HG03460 (cell line): Measurements from ENCODE around the gene RERE.

Source experiments
- ATAC-seq: cut with Tn5 transposase; IDR thresholded peaks from one replicate; pipeline ENCODE4 v1.9.1; 2021; ENCODE audit not compliant: unreplicated experiment

RERE gene

DNA sequence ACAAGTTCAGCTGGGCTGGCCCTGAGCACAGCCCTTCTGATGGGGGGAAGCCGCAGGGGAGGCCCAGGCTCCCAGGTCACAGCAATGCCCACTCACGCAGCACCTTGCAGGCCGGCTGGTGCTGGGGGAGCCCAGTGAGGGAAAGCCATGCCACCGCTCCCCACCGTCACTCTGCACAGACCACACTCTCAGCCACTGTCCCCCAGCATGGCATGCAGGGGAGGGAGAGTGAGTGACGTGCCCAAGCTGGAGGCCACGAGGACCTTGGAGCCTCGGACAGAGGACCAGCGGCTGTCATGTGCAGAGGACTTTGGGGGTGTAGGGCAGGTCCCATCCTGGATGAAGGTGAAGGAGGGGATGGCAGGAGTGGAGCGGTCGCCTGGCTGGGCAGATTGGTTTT lies 474.4 kb downstream of the RERE start:
- ATAC-seq: no peak

GRCh38 chr1:8342325-8342724 lies 475.1 kb downstream of the RERE start:
- ATAC-seq: no peak

- ATAC-seq: no peak
These were observed 477.0 kb downstream of the RERE start for GRCh38 chr1:8340448-8340847.

DNA sequence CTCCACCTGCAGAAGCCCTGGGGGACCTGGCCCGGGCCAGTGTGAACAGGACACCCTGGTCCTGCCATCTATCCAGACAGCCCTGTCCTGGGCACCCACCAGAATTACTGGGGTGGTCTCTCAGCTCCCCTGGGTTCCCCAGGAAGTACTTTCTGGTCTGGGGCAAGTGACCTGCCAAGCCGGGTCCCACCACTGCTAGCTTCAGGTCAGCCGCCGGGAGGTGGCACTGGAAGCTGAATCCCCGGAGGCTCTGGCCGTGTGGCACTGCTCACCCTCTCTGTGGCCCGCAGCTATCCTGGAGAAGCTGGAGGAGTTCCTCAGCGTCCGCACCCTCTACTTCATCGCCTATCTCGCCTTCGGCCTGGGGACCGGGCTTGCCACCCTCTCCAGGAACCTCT lies 478.2 kb downstream of the RERE start:
- ATAC-seq: no peak

DNA sequence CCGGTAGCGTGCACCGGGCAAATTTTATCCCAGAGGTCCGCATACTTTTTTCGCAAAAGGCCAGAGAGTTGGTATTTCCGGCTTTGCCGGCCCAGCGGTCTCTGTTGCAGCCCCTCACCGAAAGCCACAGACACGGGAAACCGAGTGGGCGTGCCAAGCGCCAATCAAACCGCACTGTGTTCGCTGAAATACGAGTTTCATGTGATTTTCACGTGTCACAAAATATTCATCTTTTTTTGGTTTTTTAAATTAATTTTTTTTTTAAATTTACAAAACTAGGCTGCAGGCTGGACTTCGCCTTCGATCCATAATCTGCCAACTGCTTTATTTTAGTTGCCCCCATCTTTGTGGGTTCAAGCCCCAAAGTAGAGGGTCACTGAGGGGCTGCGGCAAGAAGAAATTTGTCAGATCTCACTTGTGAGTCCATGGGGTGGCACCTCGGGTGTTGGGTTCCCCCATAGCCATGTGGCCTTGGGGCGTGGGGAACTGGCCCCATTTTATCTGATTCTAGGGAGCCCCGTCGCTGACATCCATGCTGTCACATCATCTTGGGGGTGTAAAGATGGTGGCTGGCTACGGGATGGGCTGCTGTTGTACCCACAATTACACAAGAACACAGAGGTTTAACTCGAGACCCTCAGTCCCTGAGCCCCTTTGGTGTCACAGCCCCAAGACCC lies 478.8 kb downstream of the RERE start:
- no peak for ATAC-seq

GRCh38 chr1:8337776-8338525 lies 479.5 kb downstream of the RERE start:
- ATAC-seq: no peak

DNA sequence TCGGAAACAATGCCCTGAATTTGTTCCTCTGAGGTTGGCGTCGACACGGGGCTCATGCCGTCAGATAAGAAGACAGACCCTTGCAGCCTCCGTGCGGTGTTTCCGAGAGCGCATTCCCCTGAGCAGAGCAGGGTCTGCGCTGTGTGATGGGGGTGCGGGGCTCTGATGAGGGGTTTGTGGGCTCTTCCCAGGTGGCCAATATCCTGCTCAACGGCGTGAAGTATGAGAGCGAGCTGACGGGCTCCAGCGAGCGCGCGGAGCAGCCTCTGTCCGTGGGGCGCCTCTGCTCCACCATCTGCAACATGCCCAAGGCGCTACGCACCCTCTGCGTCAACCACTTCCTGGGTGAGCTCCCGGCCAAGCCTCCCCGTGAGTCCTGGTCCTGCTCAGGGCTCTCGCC lies 482.2 kb downstream of the RERE start:
- ATAC-seq: no peak

DNA sequence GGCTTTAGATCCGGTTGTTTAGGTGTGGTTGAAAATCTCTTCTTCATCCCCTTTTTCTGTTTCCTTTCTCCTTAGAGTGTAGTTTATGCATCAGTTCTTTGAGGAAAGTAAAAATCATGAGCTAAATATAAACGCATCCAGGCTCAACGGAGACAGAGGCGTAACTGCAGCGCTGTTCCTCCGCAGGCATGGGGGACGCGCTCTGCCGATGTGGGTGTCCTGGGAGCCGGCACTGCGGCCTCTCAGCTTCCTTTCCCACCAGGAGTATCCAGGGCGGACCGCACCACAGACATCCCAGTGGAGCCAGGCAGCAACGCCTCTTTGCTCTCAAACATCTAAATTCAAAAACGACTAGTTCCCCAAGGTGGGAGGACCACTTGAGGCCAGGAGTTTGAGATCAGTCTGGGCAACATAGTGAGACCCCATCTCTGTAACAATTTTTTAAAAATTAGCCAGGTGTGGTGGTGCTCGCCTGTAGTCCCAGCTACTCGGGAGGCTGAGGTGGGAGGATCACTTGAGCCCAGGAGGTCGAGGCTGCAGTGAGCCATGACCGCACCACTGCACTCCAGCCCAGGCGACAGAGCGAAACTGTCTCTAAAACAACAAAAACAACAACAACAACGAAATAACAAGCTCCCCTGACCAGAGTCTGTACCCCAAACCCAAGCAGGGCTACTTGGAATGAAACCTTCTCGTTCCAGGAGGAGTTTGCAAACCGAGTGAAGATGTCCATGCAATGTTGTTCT lies 483.2 kb downstream of the RERE start:
- no peak for ATAC-seq

DNA sequence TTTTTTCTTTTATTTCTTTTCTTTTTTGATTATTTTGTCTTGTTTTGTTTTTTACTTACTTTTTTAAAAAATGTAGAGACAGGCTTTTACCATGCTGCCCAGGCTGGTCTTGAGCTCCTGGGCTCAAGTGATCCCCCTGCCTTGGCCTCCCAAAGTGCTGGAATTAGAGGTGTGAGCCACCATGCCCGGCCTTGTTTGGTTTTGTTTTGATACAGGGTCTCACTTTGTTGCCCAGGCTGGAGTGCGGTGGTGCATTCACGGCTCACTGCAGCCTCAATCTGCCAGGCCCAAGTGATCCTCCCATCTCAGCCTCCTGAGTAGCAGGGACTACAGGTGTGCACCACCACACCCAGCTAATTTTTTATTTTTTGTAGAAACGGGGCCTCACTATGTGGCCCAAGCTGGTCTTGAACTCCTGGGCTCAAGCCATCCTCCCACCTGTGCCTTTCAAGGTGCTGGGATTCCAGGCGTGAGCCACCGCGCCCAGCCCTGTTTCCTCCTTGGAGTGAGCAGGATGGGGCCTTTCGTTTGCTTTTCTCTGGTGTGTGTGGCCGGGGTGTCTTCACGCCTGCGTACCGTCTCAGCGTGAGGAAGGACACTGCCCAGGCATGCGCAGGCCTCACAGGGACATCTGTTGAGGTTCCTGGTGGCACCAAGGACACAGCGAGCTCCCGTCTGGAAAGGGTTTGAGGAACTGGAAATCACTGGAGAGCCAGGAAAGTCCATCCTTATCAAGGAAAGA lies 484.0 kb downstream of the RERE start:
- no peak for ATAC-seq

DNA sequence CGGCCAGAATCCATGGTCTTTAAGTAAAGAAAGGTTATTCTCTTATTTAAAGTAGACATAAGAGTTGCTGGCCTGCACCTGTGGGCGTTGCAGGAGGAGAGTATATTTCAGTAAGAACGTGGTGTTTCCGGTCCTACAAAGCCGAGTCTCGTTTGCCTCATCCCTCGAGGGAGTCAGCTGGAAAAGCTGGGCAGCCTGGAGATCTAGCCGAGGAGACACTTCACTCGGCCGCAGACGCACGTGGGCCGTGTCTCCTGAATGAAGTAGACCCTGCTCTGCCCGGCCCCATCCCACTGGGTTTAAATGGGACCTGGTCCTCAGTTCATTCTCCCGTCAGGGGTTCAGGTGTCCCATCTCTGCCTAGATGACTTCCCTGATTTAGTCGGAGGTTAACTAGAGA lies 484.6 kb downstream of the RERE start:
- ATAC-seq: no peak

DNA sequence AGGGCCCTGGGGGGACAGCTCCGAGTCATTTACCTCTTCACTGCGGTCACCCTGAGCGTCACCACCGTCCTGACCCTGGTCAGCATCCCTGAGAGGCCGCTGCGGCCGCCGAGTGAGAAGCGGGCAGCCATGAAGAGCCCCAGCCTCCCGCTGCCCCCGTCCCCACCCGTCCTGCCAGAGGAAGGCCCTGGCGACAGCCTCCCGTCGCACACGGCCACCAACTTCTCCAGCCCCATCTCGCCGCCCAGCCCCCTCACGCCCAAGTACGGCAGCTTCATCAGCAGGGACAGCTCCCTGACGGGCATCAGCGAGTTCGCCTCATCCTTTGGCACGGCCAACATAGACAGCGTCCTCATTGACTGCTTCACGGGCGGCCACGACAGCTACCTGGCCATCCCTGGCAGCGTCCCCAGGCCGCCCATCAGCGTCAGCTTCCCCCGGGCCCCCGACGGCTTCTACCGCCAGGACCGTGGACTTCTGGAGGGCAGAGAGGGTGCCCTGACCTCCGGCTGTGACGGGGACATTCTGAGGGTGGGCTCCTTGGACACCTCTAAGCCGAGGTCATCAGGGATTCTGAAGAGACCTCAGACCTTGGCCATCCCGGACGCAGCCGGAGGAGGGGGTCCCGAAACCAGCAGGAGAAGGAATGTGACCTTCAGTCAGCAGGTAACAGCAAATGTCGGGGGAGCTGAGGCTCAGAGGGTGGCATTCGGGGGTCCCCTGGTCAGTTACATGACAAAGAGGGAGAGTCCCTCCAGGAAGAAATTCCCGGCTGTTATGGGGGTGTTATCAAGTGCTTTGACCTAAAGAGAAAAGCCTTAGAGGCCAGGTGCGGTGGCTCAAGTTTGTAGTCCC lies 486.9 kb downstream of the RERE start:
- no peak for ATAC-seq

DNA sequence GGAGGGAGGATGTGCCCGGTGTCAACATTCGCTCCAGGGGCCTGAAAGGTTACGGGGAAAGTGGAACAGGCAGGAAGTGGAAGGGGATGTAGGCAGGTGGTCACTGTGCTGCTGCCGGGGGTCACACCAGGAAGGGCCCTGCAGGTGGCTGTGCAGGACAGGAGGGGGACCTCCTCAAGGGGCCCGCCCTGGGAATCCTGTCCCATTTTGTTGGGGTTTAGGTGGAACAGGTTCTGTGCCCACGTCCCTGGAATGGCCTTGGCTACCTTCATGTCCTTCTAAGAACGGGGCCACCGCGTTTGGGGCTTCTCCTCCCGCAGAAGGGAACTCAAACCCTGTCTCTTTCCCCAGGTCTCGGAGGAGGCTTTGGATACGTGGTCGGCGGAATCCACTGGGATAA lies 487.6 kb downstream of the RERE start:
- ATAC-seq: no peak

GRCh38 chr1:8329439-8329838 lies 488.0 kb downstream of the RERE start:
- ATAC-seq: no peak

DNA sequence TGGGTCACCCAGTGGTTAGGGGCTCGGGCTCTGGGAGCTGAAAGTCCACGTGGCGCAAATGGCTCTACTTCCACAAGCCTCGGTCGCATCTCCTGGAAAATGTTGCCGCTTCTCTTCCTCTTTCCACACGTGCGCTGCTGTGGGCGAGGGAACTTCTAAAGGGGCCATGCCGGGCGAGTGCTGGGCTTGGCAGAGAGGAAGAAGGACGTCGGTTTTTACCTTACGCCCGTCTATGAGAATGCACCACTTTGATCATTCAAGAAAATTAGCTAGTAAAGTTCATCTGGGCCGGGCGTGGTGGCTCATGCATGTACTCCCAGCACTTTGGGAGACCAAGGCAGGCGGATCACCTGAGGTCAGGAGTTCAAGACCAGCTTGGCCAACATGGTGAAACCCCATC lies 489.2 kb downstream of the RERE start:
- no peak for ATAC-seq

DNA sequence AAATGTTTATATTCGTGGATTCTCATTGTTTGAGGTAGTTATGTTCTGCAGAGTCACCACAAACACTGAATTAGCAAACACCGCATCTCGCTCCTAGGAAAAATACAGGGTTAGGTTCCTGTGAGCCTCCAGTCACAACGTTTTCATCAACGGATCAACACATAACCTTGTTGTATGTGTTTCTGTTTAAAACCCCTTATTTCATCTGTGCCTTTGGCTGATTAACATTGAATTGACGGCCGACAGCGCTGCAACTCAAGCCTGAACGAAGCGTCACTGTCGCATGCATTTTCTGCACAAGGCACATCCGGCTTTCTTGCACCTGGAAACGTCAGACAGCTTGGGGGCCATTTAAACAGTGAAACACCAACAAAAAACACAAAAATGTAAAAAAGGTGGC lies 491.2 kb downstream of the RERE start:
- no peak for ATAC-seq

DNA sequence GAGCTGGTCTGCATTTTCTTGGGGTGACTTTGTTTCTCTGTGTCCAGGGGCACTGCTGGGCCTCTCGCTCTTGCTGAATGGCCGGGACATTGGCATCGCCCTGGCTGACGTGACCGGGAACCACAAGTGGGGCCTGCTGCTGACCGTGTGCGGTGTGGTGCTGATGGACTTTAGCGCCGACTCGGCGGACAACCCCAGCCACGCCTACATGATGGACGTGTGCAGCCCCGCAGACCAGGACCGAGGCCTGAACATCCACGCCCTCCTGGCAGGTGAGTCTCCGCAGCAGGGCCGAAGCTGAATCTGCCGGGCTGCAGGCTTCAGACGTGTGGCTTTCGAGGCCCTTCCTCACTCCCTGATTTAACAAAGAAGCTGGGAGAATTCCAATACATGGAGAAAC lies 491.7 kb downstream of the RERE start:
- ATAC-seq: no peak

- no peak for ATAC-seq
These were observed 493.1 kb downstream of the RERE start for GRCh38 chr1:8324176-8324810.

- ATAC-seq: no peak
These were observed 493.7 kb downstream of the RERE start for GRCh38 chr1:8323706-8324105.

GRCh38 chr1:8321612-8322011 lies 495.8 kb downstream of the RERE start:
- no peak for ATAC-seq

DNA sequence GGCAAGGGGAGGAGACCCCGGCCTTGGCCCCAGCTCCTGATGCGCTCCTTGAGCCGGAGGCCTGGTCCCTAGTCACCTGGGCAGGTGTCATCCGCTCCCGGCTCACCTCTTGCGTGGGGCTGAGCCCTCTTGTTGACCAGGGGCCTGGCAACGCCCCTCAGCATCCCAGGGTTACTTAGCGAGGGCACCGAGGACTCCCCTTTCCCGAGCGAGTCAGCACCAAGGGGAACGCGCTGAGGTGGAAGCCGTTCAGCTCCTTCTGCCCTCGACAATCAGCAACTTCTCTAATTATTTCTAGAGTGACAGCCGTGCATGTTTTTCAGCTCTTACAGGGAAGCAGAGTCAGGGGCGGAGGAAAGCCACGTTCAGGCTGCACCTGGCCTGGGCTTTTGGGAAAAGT lies 499.0 kb downstream of the RERE start:
- no peak for ATAC-seq
